Measurements from ENCODE around the gene ARVCF. TPM values are rescaled to one million over a fixed set of nuclear protein-coding genes. Genes with fewer than 3 reads are reported as not detected.

The ARVCF gene
- total and polyA plus RNA-seq, 2 donors (not counting 3 experiments of a cell fraction or from before 2014, with no cell fraction given), result 81.3 to 105 TPM

- BruUV-seq (replicated peaks), result no TSS peak
- ChIA-PET CTCF (no interaction called here), POLR2A (no interaction called here)
- no peak overlapping the region for H3K4me3 ChIP-seq (replicated peaks in 1 of 3; ENCODE audit: insufficient read depth in 1 of 3, low read depth in 1 of 3, low read length in 3 of 3)
- FAIRE-seq (no peak), DNase-seq (ENCODE audit: low read depth, low spot score) (no peak)
- no peak for TF ChIP-seq POLR2AphosphoS5 (IDR thresholded peaks at IDR 0.05; ENCODE audit: insufficient read depth, low read depth, low read length)
- TF ChIP-seq MYC (IDR thresholded peaks at IDR 0.05; ENCODE audit: low read depth, low read length), result no peak
- TF ChIP-seq, protein P1, sequence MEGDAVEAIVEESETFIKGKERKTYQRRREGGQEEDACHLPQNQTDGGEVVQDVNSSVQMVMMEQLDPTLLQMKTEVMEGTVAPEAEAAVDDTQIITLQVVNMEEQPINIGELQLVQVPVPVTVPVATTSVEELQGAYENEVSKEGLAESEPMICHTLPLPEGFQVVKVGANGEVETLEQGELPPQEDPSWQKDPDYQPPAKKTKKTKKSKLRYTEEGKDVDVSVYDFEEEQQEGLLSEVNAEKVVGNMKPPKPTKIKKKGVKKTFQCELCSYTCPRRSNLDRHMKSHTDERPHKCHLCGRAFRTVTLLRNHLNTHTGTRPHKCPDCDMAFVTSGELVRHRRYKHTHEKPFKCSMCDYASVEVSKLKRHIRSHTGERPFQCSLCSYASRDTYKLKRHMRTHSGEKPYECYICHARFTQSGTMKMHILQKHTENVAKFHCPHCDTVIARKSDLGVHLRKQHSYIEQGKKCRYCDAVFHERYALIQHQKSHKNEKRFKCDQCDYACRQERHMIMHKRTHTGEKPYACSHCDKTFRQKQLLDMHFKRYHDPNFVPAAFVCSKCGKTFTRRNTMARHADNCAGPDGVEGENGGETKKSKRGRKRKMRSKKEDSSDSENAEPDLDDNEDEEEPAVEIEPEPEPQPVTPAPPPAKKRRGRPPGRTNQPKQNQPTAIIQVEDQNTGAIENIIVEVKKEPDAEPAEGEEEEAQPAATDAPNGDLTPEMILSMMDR (IDR thresholded peaks at IDR 0.05; ENCODE audit: extremely low read depth in 1 of 2, insufficient read depth in 1 of 2, low read depth in 1 of 2, low read length in 2 of 2), result no peak
- no peak for TF ChIP-seq MAX (IDR thresholded peaks at IDR 0.05; ENCODE audit: insufficient read depth, insufficient read length)
- no peak overlapping the region for H3K27ac ChIP-seq (ENCODE audit: insufficient read depth, low read depth, low read length)
- peaks cover 2 to 15% of the 10 kb centered on the region in 2 experiments for H3K36me3 ChIP-seq (ENCODE audit: control insufficient read depth in 2 of 2, extremely low read depth in 1 of 2, insufficient read depth in 2 of 2, low read length in 2 of 2)
- dilution Hi-C loops (cut with MboI; ENCODE audit: extremely low pct_ligation_motif_present, low sequenced_read_pairs), result no loop called here
- H3K27me3 ChIP-seq (ENCODE audit: control insufficient read depth in 2 of 2, insufficient read depth in 2 of 2, low read length in 2 of 2), result no peaks in the 10 kb centered on the region
- H3K9me1 ChIP-seq (replicated peaks; ENCODE audit: control insufficient read depth, extremely low read depth, insufficient read depth, low read length), result no peaks in the 10 kb centered on the region
- no peak overlapping the region for H3K9ac ChIP-seq (replicated peaks; ENCODE audit: extremely low read depth, insufficient read depth, low read length)
- H4K20me1 ChIP-seq (replicated peaks; ENCODE audit: control insufficient read depth, extremely low read depth, insufficient read depth, low read length), result no peaks in the 10 kb centered on the region
- H3K9me3 ChIP-seq (replicated peaks; ENCODE audit: control insufficient read depth, insufficient read depth, low read length), result no peaks in the 10 kb centered on the region
- intact Hi-C loops (cut with micrococcal nuclease), result no loop called here
- H3K79me2 ChIP-seq (ENCODE audit: control insufficient read depth, insufficient read depth, low read length), result no peaks in the 10 kb centered on the region
- no peak overlapping the region for H3K4me2 ChIP-seq (ENCODE audit: insufficient read depth, low read length)
- H3K4me1 ChIP-seq (ENCODE audit: control insufficient read depth, extremely low read depth, insufficient read depth, low read length), result peaks cover 12% of the 10 kb centered on the region
- no peak overlapping the region for H2AFZ ChIP-seq (ENCODE audit: low read depth, low read length)
Measured at GRCh38 chr22:20064140-20064480, 47.5 kb upstream of the ARVCF start.

Data from endothelial cell of umbilical vein (primary cell).